HPDE6-E6E7 (cell line): ENCODE measurements around the gene ERFE.
"Not testable (repeated sequence)": the region's sequence is repeated elsewhere in the genome, so short reads cannot be mapped to it uniquely, and the experiment has no call there.

Source experiments
- DNase-seq: peaks from one replicate; pipeline ENCODE4 v3.0.0; 2011; ENCODE audit warnings: missing footprints; ENCODE audit errors: extremely low spot score

Gene ERFE

GRCh38 chr2:238158509-238159070, at the start of gene ERFE:
ERFE (plus strand) TSS chr2:238158970; CDS start chr2:238159008, 38 bp downstream.
- peak; percentile 39 for DNase-seq

GRCh38 chr2:238113611-238114010, 45.2 kb upstream of the ERFE start:
- DNase-seq, result no peak

- DNase-seq, result no peak
Observed at GRCh38 chr2:238114331-238114841, 44.4 kb upstream of the ERFE start.

- no peak for DNase-seq
Observed at GRCh38 chr2:238114851-238115660, 43.7 kb upstream of the ERFE start.

- not testable (repeated sequence) for DNase-seq
Observed at GRCh38 chr2:238115709-238116108, 43.1 kb upstream of the ERFE start.

GRCh38 chr2:238116298-238117198, 42.2 kb upstream of the ERFE start:
- DNase-seq, result no peak

GRCh38 chr2:238117199-238118154, 41.3 kb upstream of the ERFE start:
- DNase-seq, result no peak

- no peak for DNase-seq
Observed at GRCh38 chr2:238119756-238120462, 38.9 kb upstream of the ERFE start.

- no peak for DNase-seq
Observed at GRCh38 chr2:238120463-238121298, 38.1 kb upstream of the ERFE start.

- DNase-seq, result no peak
Observed at GRCh38 chr2:238121511-238122286, 37.1 kb upstream of the ERFE start.

- no peak for DNase-seq
Observed at GRCh38 chr2:238122287-238123217, 36.2 kb upstream of the ERFE start.

- no peak for DNase-seq
Observed at GRCh38 chr2:238123218-238123971, 35.4 kb upstream of the ERFE start.

GRCh38 chr2:238123991-238124470, 34.7 kb upstream of the ERFE start:
- DNase-seq, result no peak

- DNase-seq, result no peak
Observed at GRCh38 chr2:238124488-238125126, 34.2 kb upstream of the ERFE start.

- no peak for DNase-seq
Observed at GRCh38 chr2:238125127-238125885, 33.5 kb upstream of the ERFE start.
